GM13977 (cell line): Measurements from ENCODE around the gene SRSF12.

ENCODE experiments used
- DNase-seq: peaks from one replicate; pipeline ENCODE4 v3.0.0; 2012; ENCODE audit warnings: low spot score
- CTCF ChIP-seq: IDR thresholded peaks from 2 replicates; pipeline ENCODE4 v1.5.1; 2012; ENCODE audit warnings: mild to moderate bottlenecking, control low read depth; ENCODE audit not compliant: insufficient read depth; ENCODE audit errors: extremely low read depth, missing control alignments
- in situ Hi-C: fragments of 300-500 bp; cut with MboI; formaldehyde crosslinking; loops from one replicate; pipeline ENCODE4 v1.12.0; 2022; ENCODE audit warnings: low sequenced_read_pairs, low pct_unique_long_range_greater_than_20kb, mixed read lengths, inconsistent platforms; ENCODE audit not compliant: unreplicated experiment

The SRSF12 gene

DNA sequence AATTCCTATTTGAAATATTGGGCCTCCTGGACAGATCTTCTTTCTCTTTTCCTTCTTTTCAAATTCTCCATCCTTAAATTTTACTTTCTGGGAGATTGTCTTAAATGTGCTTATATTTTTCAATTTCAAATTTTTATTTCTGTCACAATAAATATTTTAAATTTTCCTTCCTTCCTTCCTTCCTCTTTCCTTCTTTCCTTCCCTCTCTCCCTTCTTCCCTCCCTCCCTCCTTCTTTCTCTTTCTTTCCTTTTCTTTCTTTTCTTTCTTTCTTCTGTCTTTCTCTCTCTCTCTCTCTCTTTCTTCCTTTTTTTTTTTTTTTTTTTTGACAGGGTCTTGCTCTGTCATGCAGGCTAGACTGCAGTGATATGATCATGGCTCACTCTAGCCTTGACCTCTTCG lies 54.0 kb downstream of the SRSF12 start:
- no peak for DNase-seq
- TF ChIP-seq CTCF: no peak
- in situ Hi-C loops: no loop called here

DNA sequence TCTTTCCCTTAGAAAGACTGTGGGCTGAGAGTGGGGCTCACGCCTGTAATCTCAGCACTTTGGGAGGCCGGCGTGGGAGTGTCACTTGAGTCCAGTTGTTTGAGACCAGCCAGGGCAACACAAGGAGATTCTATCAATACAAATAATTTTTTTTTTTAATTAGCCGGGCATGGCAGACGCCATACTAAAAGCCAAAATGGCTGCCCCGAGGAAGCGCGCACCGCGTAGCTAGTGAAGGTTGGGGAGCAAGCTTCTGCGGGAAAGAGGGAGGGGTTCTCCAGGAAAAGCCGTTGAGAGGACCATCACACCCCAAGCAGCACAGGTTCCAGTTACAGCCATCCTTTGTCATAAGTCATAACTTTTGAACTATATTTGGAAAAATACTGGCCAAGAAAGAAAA lies 58.6 kb downstream of the SRSF12 start:
- TF ChIP-seq CTCF: no peak
- in situ Hi-C loops: no loop called here
- DNase-seq: no peak

GRCh38 chr6:89058627-89059026 lies 59.2 kb downstream of the SRSF12 start:
- in situ Hi-C loops: no loop called here
- DNase-seq: no peak
- no peak for TF ChIP-seq CTCF

DNA sequence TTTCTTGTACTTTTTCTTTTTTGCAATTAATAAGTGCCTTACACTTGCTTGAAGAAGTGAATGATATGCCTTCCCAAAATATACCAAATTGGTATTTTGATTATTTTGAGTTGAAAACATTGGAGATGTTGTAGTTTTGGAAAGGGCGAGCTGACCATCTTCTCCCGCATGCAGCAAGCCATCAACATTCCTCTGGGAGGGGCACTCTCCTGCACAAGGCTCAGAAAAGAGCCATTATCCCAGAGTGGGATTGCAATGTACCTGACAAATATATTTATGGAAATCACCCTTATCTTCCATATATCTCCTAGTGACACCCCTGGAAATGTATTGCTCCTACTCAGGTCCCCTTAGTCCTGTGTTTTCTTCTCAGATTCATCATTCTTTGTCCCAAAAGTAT lies 60.1 kb downstream of the SRSF12 start:
- in situ Hi-C loops: no loop called here
- TF ChIP-seq CTCF: no peak
- no peak for DNase-seq

- no peak for TF ChIP-seq CTCF
- in situ Hi-C loops: no loop called here
- DNase-seq: no peak
These were observed 63.7 kb downstream of the SRSF12 start for GRCh38 chr6:89054208-89054607.

DNA sequence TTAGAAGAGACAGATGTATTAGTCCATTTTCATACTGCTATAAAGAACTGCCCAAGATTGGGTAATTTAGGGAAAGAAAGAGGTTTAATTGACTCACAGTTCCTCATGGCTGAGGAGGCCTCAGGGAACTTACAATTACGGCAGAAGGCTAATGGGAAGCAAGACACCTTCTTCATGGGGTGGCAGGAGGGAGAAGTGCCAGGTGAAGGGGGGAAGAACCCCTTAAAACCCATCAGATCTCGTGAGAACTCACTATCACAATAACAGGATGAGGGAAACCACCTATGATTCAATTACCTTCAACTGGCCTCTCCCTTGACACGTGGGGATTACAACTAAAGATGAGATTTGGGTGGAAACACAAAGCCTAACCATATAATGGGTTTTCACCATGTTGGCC lies 66.2 kb downstream of the SRSF12 start:
- in situ Hi-C loops: no loop called here
- no peak for TF ChIP-seq CTCF
- DNase-seq: no peak

DNA sequence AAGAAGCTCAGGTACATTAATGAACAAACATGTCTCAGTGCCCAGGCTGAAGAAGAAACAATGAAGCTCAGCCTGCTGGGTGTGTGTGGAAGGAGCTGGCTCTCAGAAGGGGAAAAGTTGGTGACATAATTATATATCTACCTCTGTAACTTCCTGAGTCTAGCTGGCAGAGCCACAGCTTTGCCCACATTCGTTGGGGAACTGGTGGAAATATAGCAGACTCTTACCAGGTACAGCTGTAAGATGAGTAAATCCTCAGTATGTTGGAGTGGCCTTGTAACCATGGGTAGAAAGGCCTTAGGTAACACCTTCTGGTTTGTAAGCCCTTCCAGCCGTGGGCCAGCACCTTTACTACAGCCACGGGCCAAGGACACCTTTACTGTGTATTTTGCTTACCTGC lies 67.2 kb downstream of the SRSF12 start:
- in situ Hi-C loops: no loop called here

More for the DNA sequence above, 67.2 kb downstream of the SRSF12 start:
- DNase-seq: no peak
- TF ChIP-seq CTCF: no peak
